Prostate gland (tissue), 2 donors: ENCODE data around the gene RPL34.

Experiments used
- POLR2AphosphoS5 ChIP-seq: sonication (generic); formaldehyde crosslinking; IDR thresholded peaks from one replicate; pipeline ENCODE4 v1.6.1; 2017; ENCODE audit warnings: antibody characterized with exemption
- TF ChIP-seq, protein P1 (sequence below), 4 experiments: fragments of 200-600 bp in 2 of 4; fragments of 450-650 bp in 2 of 4; sonication (generic) in 2 of 4; IDR thresholded peaks; 1 replicate in 3 of 4; 2 replicates in 1 of 4; pipeline ENCODE4 v1.5.1; 2016 to 2019; ENCODE audit warnings: antibody characterized with exemption in 4 of 4, mild to moderate bottlenecking in 2 of 4, moderate library complexity in 2 of 4

DNA sequence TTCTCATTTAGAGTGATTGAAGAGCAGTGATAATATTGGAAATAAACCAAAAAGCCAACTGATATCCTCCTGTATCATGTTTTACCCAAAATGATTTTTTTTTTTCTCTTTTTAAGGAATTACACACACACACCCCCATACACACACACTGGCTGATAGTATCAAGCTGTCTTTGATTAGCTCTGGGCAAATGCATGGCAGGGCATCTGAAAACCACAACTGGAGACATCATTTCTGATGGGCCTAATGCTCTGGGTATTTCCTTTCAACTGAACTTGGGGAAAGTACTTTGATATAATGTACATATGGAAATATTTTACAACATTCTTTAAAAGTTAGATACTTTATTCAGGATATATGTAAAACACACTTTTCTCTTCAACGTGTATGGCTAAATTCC lies 15.9 kb downstream of the RPL34 start:
- TF ChIP-seq, protein P1, sequence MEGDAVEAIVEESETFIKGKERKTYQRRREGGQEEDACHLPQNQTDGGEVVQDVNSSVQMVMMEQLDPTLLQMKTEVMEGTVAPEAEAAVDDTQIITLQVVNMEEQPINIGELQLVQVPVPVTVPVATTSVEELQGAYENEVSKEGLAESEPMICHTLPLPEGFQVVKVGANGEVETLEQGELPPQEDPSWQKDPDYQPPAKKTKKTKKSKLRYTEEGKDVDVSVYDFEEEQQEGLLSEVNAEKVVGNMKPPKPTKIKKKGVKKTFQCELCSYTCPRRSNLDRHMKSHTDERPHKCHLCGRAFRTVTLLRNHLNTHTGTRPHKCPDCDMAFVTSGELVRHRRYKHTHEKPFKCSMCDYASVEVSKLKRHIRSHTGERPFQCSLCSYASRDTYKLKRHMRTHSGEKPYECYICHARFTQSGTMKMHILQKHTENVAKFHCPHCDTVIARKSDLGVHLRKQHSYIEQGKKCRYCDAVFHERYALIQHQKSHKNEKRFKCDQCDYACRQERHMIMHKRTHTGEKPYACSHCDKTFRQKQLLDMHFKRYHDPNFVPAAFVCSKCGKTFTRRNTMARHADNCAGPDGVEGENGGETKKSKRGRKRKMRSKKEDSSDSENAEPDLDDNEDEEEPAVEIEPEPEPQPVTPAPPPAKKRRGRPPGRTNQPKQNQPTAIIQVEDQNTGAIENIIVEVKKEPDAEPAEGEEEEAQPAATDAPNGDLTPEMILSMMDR (IDR thresholded peaks at IDR 0.05), result no peak
- no peak for TF ChIP-seq POLR2AphosphoS5
